Stimulated activated CD4-positive, alpha-beta T cell treated with anti-CD3 and anti-CD28 coated beads, Interleukin-15, amount 100 ng/mL, for 24 hours (primary cell): ENCODE results near the gene PKP1.
A peak's percentile ranks its signal among the peaks of the same experiment; 100 is the strongest.

Experiments
- DNase-seq: peaks from one replicate; pipeline ENCODE4 v3.0.0-alpha.2; 2020

The PKP1 gene

GRCh38 chr1:201354901-201355295, 71.6 kb downstream of the PKP1 start:
- DNase-seq: no peak

DNA sequence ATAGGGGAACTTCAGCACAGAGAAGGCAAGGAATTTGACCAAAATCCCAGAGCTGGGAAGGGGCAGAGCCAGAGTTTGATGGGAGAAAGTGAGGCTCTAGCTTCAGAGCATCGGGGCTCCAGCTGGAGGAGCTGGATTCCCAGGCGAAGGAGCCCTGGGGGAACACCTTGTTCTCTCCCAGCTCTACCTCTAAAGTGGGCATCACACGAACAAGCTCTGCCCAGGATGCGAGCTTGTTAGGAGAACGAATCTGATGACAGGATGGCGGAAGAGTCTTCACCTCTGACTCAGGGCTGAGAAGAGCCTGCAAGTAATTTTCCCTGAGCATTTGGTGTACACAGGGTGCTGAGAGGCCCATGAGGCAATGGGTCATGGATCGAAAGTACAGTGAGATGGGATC, 72.2 kb downstream of the PKP1 start:
- DNase-seq: no peak

DNA sequence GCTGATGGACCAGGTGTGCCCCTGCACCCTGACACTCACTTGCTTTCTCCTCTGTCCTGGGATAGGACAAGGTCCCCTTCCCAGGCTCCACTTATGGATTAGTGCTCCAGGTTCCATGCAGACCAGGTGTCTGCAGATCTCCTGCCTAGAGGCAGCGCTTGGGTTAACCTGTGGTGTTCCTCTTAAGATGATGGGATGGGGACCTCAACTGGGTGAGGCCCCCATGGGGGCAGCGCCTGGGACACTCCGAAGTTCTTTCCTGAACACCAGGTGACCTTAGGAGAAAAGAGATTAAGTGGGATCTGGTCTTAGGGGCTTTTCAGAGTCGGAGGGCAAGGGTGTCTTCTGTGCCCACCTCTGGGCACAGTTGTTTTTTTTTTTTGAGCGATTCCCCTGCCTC, 72.9 kb downstream of the PKP1 start:
- no peak for DNase-seq

DNA sequence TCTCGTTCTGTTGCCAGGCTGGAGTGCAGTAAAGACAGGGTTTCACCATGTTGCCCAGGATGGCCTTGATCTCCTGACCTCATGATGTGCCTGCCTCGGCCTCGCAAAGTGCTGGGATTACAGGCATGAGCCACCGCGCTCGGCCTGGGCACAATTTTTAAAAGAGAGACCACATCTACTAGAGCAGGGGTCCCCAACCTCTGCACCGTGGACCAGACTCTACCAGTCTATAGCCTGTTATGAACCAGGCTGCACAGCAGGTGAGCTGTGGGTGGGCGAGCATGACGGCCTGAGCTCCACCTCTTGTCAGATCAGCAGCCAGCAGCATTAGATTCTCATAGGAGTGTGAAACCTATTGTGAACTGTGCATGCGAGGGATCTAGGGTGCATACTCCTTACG, 73.4 kb downstream of the PKP1 start:
- no peak for DNase-seq

DNA sequence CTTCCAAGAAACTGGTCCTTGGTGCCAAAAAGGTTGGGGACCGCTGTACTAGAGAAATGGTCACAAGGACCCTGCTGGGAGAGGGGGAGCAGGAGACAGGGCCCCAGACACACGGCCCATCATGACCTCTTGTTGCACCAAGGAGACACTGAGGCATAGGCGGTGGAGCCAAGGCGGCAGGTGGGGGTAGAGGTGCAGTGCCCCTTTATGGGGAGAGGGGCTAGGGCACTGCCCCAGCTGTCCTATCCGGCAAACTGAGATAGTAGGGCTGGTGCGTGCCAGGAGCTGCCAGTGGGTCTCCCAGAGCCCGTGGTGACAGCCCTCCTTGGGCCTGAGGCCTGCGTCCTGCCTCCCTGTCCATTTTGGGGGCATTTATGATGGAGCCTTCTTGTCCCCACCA, 73.9 kb downstream of the PKP1 start:
- DNase-seq: no peak

DNA sequence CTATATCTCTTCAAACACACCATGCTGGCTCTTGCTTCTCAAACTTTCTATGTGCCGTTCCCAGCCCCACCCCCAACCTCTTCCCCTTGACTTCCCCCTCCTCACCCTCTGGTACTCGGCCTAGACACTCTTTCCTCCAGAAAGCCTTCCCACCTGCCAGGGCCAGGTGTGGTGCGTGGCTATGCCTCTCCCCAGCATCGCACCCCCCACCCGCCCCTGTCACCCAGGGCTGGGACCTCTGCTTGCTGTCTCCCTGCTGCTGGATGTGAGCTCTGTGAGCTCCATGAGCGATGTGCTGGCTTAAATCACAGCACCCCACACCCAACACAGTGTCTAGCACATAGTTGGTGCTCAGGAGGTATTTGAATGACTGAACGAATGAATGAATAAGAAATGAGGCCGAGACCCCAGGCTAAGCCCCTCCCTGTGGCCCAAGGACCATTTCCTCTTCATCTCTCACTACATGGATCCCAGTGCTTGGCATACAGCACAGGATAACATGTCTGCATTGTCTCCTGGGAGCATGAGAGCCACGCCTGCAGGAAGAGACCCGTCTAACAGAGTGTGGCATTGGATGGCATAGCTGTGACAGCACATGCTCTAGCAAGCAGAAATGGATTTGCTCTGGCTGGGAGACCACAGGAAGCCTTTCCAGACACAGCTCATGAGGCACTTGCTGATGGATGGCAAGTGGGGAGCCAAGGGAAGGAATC, 74.5 kb downstream of the PKP1 start:
- DNase-seq: no peak

- DNase-seq: no peak
Observed at GRCh38 chr1:201358596-201358995, 75.3 kb downstream of the PKP1 start.

DNA sequence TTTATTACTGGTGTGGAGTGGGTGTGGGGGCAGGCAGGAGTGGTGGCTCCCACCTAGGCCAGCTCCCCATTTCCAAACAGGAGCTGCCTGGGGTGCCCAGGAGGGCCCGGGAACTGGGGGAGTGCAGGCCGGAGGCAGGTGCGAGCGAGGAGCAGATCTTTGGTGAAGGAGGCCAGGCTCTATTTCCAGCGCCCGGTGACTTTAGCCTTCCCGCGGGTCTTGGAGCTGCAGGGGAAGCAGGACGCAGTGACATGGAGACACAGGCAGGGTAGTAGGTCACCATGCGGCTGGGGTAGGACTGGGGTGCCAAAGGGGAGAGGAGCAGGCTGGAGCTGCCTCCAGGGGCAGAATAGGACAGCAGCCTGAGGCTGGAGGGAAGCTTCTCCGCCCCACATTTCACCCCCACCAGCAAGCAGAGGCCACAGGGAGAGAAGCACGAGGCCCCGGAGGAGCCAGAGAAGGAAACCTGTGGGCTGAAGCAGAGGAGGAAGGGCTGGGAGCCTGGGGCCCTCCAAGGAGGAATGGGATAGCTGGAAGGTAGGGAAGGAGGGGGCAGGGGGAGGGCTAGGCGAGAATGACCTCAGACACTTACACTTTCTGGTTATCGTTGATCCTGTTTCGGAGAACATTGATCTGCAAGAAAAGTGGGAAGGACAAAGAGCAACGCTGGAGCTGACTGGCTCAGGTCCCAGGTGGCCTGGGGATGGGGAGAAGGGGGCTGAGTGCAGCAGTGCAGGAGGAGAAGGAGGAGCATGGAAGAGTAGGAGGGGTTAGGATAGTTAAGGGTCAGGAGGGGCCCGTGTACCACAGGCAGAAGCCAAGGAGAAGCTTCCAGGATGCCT, 75.9 kb downstream of the PKP1 start:
- DNase-seq: no peak

- DNase-seq: no peak
Observed at GRCh38 chr1:201359873-201360210, 76.5 kb downstream of the PKP1 start.

- no peak for DNase-seq
Observed at GRCh38 chr1:201360486-201360885, 77.2 kb downstream of the PKP1 start.

GRCh38 chr1:201360901-201361651, 77.8 kb downstream of the PKP1 start:
- no peak for DNase-seq

GRCh38 chr1:201361652-201362504, 78.6 kb downstream of the PKP1 start:
- peak; percentile 50 for DNase-seq

DNA sequence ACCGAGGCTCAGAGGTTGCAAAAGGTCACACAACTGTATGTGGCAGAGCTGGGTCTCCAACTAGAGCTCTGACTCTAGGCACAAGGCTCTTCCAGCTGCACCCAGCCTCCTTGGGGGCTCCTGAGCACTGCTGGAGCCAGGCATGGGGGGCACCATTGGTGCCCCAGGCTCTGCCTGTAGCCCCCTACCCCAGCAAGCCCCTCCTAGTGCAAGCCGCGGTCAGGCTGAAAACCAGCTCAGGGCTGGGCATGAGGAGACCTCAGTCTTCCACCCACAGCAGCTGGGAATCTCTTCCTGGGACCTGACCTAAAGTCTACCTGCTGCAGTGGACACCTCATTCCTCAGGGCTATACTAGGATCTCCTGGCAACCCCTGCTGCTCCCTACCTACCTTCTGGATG, 79.6 kb downstream of the PKP1 start:
- DNase-seq: no peak

DNA sequence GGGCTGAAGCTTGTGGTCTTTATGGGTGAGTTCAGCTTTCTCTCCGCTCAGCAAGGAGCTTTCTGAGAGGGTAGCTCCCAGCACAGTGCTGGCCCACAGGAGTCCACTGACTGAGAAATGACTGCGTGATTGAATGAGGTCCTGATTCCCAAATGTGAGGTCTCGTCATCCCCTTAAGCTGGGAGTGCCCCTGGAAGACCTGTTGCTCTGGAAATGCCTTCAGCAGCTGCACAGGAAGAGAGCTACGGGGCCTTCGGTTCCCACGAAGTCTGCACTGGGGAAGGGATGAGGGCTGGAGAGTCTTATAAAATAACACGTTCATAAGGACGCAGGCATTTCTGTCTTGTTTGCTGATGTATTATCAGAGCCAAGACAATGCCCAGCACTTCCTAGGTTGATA, 80.2 kb downstream of the PKP1 start:
- no peak for DNase-seq

DNA sequence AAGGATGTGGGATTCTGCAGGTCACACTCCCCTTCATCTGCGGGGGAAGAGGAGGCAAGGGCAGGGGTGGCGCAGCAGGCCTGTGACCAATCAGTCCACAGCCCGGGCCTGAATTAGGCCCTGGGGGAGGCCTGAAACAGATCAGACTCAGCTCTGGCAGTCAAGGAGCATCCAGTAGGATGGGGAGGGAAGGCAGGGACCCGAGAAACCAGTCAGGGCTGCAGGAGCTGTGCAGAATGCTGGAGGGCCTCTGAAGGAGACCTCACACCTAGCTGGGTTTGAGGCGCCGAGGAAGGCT, 81.5 kb downstream of the PKP1 start:
- DNase-seq: no peak

GRCh38 chr1:201365251-201365650, 81.9 kb downstream of the PKP1 start:
- DNase-seq: no peak

GRCh38 chr1:201366696-201367095, 83.4 kb downstream of the PKP1 start:
- no peak for DNase-seq

GRCh38 chr1:201369209-201369608, 85.9 kb downstream of the PKP1 start:
- no peak for DNase-seq

DNA sequence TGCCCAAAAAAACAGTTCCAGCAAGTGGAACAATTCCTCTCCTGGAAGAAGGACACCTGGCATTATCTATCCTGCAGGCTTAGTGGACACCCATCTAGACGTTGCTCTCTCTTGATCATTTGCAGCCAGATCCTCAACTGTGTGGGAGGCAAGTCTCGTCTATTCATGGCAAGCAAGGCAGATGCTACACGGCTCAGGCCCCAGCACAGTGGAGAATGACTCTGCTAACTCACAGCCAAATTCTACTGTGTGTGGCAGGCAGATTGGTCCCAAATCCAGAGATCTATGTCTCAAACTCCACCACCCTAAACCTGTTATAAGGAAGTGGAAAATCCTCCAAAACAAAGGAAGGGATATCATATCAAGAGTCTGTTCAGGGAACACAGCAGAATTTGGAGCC, 87.2 kb downstream of the PKP1 start:
- no peak for DNase-seq

DNA sequence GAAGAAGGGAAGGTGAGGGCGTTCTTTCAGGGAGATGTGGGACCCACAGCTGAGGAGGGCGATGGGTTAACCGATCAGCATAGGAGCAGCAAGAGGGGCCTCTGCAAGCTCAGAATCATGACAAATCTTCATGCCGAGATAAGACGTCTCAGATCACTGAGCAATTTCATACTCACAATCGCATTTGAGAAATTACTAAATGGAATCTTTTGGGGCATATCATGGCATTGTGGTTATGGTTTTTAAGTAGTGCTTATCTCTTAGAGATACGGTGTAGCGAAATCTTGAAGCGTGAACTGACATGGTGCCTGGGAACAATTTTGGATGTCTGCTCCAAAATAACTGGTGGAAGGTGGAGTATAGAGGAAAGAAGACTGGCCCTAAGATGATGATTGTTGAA, 88.0 kb downstream of the PKP1 start:
- DNase-seq: no peak

DNA sequence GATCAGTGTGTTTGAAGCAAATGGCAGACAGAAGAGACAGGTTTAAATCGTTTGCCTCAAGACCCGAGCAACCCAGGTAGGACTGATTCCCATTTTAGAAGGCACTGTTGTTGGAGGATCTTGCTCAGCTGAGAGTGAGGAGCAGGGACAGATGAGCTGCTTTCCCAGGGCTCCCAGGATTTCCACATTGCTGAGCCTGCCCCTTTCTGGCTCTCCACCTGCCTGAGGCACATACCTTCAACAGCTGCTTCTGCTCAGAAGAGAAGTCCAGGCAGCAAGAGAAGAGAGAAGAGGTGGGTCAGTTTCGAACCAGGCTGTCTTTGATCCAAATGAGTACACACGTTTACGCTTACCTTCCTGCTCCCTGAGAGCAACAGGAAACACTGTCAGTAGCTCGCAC, 88.5 kb downstream of the PKP1 start:
- no peak for DNase-seq

DNA sequence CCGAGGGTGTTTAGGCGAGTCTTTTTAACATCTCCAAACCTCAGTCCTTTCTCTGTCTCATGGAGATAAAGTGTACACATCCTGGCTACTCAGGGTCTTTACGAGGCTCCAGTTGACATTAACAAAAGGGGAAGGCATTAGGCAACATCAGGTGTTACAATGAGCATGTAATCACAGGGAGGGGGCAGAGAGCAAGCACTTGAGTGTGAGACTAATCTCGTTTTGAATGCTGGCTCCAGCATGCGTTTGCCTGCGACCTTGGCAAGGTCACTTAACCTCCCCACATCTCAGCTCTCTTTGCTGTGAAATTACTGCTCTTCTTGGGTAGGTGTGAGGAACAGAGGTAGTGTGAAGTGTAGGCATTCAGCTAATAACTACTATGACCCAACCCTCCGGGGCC, 91.1 kb downstream of the PKP1 start:
- DNase-seq: no peak

GRCh38 chr1:201375169-201375568, 91.9 kb downstream of the PKP1 start:
- no peak for DNase-seq
